Stimulated activated CD4-positive, alpha-beta T cell treated with anti-CD3 and anti-CD28 coated beads, Interleukin-12 subunit alpha, Interleukin-12 subunit beta, amount 100 ng/mL, for 4 hours (primary cell): Measurements from ENCODE around the gene ARHGAP6.

Source experiments
- DNase-seq: peaks from one replicate; pipeline ENCODE4 v3.0.0-alpha.2; 2020

ARHGAP6 gene

GRCh38 chrX:11205796-11206195, 459.9 kb downstream of the ARHGAP6 start:
- DNase-seq: no peak

- DNase-seq: no peak
Observed at GRCh38 chrX:11197671-11198070, 468.0 kb downstream of the ARHGAP6 start.

GRCh38 chrX:11196476-11196875, 469.2 kb downstream of the ARHGAP6 start:
- DNase-seq: no peak

- no peak for DNase-seq
Observed at GRCh38 chrX:11193035-11193469, 472.7 kb downstream of the ARHGAP6 start.

- DNase-seq: no peak
Observed at GRCh38 chrX:11190745-11191510, 474.8 kb downstream of the ARHGAP6 start.

- DNase-seq: no peak
Observed at GRCh38 chrX:11189097-11189496, 476.6 kb downstream of the ARHGAP6 start.

- no peak for DNase-seq
Observed at GRCh38 chrX:11188664-11189063, 477.1 kb downstream of the ARHGAP6 start.

GRCh38 chrX:11187001-11187400, 478.7 kb downstream of the ARHGAP6 start:
- DNase-seq: no peak

- no peak for DNase-seq
Observed at GRCh38 chrX:11185861-11186260, 479.9 kb downstream of the ARHGAP6 start.

- DNase-seq: no peak
Observed at GRCh38 chrX:11180571-11180970, 485.1 kb downstream of the ARHGAP6 start.

GRCh38 chrX:11172415-11172814, 493.3 kb downstream of the ARHGAP6 start:
- DNase-seq: no peak

- DNase-seq: no peak
Observed at GRCh38 chrX:11171956-11172355, 493.8 kb downstream of the ARHGAP6 start.

GRCh38 chrX:11164433-11164832, 501.3 kb downstream of the ARHGAP6 start:
- DNase-seq: no peak

GRCh38 chrX:11159149-11159548, 506.6 kb downstream of the ARHGAP6 start:
- no peak for DNase-seq

GRCh38 chrX:11151799-11152559, 513.7 kb downstream of the ARHGAP6 start:
- DNase-seq: no peak

- no peak for DNase-seq
Observed at GRCh38 chrX:11148401-11148800, 517.3 kb downstream of the ARHGAP6 start.

GRCh38 chrX:11146411-11146810, 519.3 kb downstream of the ARHGAP6 start:
- no peak for DNase-seq

- DNase-seq: peak; percentile 4
Observed at GRCh38 chrX:11143931-11144678, 521.6 kb downstream of the ARHGAP6 start.

- DNase-seq: no peak
Observed at GRCh38 chrX:11138498-11139390, 527.0 kb downstream of the ARHGAP6 start.

- no peak for DNase-seq
Observed at GRCh38 chrX:11137543-11138139, 528.1 kb downstream of the ARHGAP6 start.

GRCh38 chrX:11135564-11136185, 530.0 kb downstream of the ARHGAP6 start:
- DNase-seq: no peak

GRCh38 chrX:11131146-11131545, 534.6 kb downstream of the ARHGAP6 start:
- DNase-seq: no peak
